ENCODE measurements around the gene KIAA1217.

The KIAA1217 gene

DNA sequence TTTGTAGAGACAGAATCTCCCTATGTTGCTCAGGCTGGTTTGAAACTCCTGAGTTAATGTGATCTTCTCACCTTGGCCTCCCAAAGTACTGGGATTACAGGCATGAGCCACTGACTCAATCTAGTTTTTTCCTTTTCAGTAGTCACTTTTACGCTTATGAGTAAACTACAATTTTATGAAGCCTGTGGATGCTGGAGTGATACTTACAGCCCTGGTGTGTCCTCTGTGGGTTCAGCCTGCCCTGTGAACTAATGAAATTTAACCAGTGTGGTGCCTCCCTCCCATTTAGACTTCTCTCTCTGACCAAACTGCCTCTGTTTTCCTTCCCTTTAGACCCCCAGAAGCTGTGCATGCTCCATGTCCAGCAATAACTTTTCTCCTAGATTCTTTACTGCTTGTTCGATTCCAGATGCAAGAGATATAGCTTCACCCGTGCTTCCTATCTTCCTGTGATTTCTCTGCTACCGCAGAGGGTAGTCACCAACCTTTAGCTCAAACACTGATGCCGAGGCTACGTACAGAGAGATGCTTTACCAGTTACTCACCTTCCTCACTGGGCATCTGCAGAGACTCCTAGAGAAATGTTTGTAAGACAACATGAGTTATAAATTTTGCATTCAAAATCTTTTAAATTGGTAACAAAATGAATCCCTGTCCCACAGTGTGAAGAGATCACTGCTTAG, 90.8 kb downstream of the KIAA1217 start:
- no peak for DNase-seq

GRCh38 chr10:24303522-24304310, 94.8 kb downstream of the KIAA1217 start:
- TF ChIP-seq CTCF (IDR thresholded peaks at IDR 0.05; ENCODE audit: borderline replicate concordance, extremely low read depth, low read length, poor library complexity, severe bottlenecking): no peak
- TF ChIP-seq EZH2 (IDR thresholded peaks at IDR 0.05; ENCODE audit: borderline replicate concordance, low read depth, low read length, severe bottlenecking): no peak
- Histone ChIP-seq H3K9me3 (ENCODE audit: insufficient read depth, low read length, severe bottlenecking) (no peaks in the 10 kb centered on the region), H3K4me3 (ENCODE audit: low read depth in 1 of 2, low read length in 2 of 2) (no peak overlapping the region), H3K9ac (ENCODE audit: low read depth, low read length) (no peak overlapping the region), H4K20me1 (ENCODE audit: insufficient read depth, low read length) (no peaks in the 10 kb centered on the region), H3K36me3 (ENCODE audit: insufficient read depth, low read length) (no peaks in the 10 kb centered on the region), H3K4me2 (ENCODE audit: insufficient read depth, low read length) (no peak overlapping the region), H3K79me2 (ENCODE audit: insufficient read depth, low read length) (no peaks in the 10 kb centered on the region), H2AFZ (ENCODE audit: low read depth, low read length) (no peak overlapping the region), H3K4me1 (ENCODE audit: insufficient read depth, low read length) (no peaks in the 10 kb centered on the region), H3K27ac (ENCODE audit: low read length) (no peak overlapping the region), H3K27me3 (ENCODE audit: insufficient read depth, low read length, poor library complexity) (no peaks in the 10 kb centered on the region)
- DNase-seq (no peak), ATAC-seq (ENCODE audit: insufficient read depth, low read depth) (no peak)

More for the DNA sequence above, 90.8 kb downstream of the KIAA1217 start:
- no peaks in the 10 kb centered on the region for H3K4me1 ChIP-seq (ENCODE audit: insufficient read depth, low read length)
- no peak overlapping the region for H3K9ac ChIP-seq (ENCODE audit: low read depth, low read length)
- H3K4me3 ChIP-seq (ENCODE audit: low read depth in 1 of 2, low read length in 2 of 2): no peak overlapping the region
- H3K27ac ChIP-seq (ENCODE audit: low read length): no peak overlapping the region
- no peaks in the 10 kb centered on the region for H3K27me3 ChIP-seq (ENCODE audit: insufficient read depth, low read length, poor library complexity)
- H3K36me3 ChIP-seq (ENCODE audit: insufficient read depth, low read length): no peaks in the 10 kb centered on the region
- ATAC-seq (ENCODE audit: insufficient read depth, low read depth): no peak
- H3K79me2 ChIP-seq (ENCODE audit: insufficient read depth, low read length): no peaks in the 10 kb centered on the region
- no peak overlapping the region for H2AFZ ChIP-seq (ENCODE audit: low read depth, low read length)
- H4K20me1 ChIP-seq (ENCODE audit: insufficient read depth, low read length): no peaks in the 10 kb centered on the region
- no peak for TF ChIP-seq CTCF (IDR thresholded peaks at IDR 0.05; ENCODE audit: borderline replicate concordance, extremely low read depth, low read length, poor library complexity, severe bottlenecking)
- TF ChIP-seq EZH2 (IDR thresholded peaks at IDR 0.05; ENCODE audit: borderline replicate concordance, low read depth, low read length, severe bottlenecking): no peak
- H3K9me3 ChIP-seq (ENCODE audit: insufficient read depth, low read length, severe bottlenecking): no peaks in the 10 kb centered on the region
- H3K4me2 ChIP-seq (ENCODE audit: insufficient read depth, low read length): no peak overlapping the region

- no peak overlapping the region for H3K4me3 ChIP-seq (ENCODE audit: low read depth in 1 of 2, low read length in 2 of 2)
- H3K27me3 ChIP-seq (ENCODE audit: insufficient read depth, low read length, poor library complexity): no peaks in the 10 kb centered on the region
- TF ChIP-seq CTCF (IDR thresholded peaks at IDR 0.05; ENCODE audit: borderline replicate concordance, extremely low read depth, low read length, poor library complexity, severe bottlenecking): no peak
- TF ChIP-seq EZH2 (IDR thresholded peaks at IDR 0.05; ENCODE audit: borderline replicate concordance, low read depth, low read length, severe bottlenecking): no peak
- ATAC-seq (ENCODE audit: insufficient read depth, low read depth): no peak
- no peak overlapping the region for H3K4me2 ChIP-seq (ENCODE audit: insufficient read depth, low read length)
- no peaks in the 10 kb centered on the region for H3K36me3 ChIP-seq (ENCODE audit: insufficient read depth, low read length)
- H3K9me3 ChIP-seq (ENCODE audit: insufficient read depth, low read length, severe bottlenecking): no peaks in the 10 kb centered on the region
- H2AFZ ChIP-seq (ENCODE audit: low read depth, low read length): no peak overlapping the region
- no peak overlapping the region for H3K27ac ChIP-seq (ENCODE audit: low read length)
- H3K79me2 ChIP-seq (ENCODE audit: insufficient read depth, low read length): no peaks in the 10 kb centered on the region
- DNase-seq: no peak
- H3K9ac ChIP-seq (ENCODE audit: low read depth, low read length): no peak overlapping the region
- H4K20me1 ChIP-seq (ENCODE audit: insufficient read depth, low read length): no peaks in the 10 kb centered on the region
- no peaks in the 10 kb centered on the region for H3K4me1 ChIP-seq (ENCODE audit: insufficient read depth, low read length)
Measured at GRCh38 chr10:24305551-24306506, 96.9 kb downstream of the KIAA1217 start.
